Activated effector memory CD4-positive, alpha-beta T cell treated with anti-CD3 and anti-CD28 coated beads, Interleukin-2, amount 50 U/mL, for 16 hours (primary cell): ENCODE data around the gene SPEG.

Experiments used
- DNase-seq: peaks from one replicate; pipeline ENCODE4 v3.0.0-alpha.2; 2020

Gene SPEG

DNA sequence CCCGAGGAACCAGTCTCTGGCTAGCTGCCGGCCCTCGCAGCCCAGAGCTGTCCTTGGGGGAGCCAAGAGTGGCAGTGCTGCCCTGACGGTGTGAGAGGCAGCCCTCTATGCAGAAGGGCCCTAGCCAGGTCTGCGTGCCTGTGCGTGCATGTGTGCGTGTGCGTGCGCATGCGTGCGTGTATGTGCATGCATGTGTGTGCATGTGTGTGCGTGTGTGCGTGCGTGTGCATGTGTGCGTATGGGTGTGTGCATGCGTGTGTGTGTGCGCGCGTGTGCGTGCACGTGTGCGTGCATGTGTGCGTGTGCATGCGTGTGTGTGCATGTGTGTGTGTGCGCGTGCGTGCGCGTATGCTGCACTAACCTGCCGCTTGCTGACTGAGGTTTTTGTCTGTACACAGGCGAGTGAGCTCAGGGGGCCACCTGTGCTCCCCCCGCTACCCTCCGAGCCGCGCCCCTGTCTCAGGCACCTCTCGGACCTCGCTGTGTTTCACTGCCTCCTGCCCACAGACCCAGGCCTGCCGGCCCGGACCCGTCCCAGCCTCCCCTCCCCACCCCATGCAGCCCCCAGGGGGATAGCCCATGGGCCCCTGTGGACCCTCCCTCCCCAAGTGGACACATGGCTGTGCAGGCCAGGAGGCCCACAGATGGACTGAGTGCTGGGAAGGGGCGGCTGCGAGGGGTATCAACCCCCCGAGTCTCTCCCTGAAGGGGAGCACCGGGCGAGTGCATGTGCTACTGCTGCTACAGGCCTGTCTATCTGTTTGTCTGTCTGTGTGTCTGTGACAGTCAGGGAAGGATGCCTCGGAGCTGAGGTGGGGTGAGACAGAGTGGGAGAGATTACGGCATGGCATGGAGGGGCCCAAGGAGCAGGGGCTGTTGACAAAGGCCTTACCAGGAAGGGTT is 31.3 kb downstream of the SPEG start:
- DNase-seq, result no peak

DNA sequence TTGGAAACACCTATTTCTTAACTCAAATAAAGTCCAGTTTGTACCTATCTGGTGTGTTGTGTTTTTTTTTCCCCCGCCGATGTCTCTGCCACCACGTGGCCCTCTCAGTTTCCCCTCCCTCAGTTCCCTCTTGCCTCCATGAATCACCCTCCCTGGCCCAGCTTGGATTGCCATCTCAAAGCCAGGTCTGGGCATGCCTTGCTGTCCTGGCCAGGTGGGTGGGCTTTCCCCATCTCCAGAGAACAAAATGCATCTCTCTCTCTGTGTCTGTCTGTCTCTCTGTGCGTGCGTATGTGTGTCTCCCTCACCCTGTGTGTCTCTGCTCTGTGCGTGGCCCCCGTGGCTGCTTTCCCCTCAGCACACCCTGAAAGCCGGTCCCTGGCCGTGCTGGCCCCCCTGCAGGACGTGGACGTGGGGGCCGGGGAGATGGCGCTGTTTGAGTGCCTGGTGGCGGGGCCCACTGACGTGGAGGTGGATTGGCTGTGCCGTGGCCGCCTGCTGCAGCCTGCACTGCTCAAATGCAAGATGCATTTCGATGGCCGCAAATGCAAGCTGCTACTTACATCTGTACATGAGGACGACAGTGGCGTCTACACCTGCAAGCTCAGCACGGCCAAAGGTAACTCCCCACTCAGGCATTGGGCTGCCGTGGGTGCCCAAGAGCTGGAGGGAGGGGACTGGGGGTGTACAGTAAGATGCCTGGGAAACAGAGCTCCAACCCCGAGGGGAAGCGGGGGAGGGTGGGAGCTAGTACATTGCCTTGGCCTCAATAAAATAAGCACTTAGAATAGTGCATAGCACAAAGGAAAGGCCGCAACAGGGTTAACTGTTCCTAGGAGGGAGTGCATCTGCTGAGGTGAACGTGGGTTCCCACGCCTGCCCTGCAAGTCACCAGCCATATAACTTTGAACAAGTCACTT is 32.4 kb downstream of the SPEG start:
- no peak for DNase-seq

DNA sequence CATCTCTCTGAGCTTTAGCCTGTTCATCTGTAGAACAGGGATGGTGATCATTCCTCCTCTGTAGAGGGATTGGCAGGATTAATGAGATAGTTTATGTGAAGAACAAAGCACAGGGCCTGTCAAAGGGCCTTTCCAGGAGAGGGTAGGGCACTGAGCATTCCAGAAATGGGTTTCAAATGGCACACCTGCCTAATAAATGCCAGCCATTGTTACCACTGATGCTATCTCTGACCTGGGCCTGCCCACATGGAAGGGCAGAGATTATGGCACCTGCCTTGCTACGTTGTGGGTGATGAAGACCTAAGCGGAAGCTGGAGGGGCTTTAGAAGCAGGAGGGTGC is 33.1 kb downstream of the SPEG start:
- no peak for DNase-seq

DNA sequence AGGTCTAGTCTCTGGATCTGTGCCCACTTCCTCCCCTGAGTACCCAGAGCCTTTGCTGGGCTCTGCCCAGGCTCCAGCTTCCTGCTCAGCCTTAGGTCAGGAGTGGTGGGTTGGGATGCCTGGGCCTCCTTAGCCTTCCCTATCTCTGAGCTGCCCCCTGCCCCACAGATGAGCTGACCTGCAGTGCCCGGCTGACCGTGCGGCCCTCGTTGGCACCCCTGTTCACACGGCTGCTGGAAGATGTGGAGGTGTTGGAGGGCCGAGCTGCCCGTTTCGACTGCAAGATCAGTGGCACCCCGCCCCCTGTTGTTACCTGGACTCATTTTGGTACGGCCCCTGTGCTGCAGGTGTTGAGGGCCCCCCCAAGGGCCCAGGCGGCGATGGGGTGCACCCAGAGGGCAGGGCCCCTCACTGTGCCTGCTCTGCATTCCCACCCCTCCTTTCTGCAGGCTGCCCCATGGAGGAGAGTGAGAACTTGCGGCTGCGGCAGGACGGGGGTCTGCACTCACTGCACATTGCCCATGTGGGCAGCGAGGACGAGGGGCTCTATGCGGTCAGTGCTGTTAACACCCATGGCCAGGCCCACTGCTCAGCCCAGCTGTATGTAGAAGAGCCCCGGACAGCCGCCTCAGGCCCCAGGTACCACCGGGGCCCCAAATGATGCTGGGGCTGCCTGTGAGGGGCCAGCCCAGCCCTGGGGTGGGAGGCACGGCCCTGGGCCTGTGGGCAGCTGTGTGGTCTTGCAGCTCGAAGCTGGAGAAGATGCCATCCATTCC is 34.0 kb downstream of the SPEG start:
- DNase-seq, result no peak

DNA sequence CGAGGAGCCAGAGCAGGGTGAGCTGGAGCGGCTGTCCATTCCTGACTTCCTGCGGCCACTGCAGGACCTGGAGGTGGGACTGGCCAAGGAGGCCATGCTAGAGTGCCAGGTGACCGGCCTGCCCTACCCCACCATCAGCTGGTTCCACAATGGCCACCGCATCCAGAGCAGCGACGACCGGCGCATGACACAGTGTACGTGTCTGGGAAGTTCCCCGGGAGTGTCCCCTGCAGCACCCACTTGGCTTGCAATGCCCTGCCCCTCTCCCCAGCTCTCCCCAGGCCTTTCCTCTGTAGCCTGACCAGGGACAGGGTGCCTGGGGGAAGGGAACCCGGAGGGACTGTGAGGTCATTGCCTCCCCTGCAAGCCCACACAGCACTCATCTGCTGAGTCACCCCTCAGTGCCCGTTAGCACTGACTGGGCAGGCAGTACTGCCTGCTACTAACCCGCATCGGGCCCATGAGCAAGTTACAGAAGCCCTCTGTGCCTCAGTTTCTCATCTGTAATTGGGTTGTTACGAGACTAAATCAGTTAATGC is 34.6 kb downstream of the SPEG start:
- DNase-seq, result no peak

DNA sequence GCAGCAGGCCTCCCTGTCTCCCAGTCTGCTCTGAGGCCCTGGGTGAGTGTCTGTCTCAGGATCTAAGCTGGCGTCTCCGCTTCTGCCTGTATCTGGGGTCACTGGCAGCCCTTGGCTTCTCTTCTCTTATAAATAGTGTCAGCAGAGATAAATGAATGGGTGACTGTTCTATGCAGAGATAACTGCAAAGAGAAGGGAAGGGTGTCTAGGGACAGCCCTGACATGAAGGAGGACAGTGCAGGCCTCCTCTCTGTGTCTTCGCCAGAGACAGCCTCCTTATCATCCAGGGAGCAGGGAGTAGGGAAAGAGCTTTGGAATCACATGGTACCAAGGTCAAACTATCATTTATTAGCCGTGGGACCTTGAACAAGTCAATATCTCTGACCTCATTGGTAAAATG is 35.8 kb downstream of the SPEG start:
- DNase-seq, result no peak

DNA sequence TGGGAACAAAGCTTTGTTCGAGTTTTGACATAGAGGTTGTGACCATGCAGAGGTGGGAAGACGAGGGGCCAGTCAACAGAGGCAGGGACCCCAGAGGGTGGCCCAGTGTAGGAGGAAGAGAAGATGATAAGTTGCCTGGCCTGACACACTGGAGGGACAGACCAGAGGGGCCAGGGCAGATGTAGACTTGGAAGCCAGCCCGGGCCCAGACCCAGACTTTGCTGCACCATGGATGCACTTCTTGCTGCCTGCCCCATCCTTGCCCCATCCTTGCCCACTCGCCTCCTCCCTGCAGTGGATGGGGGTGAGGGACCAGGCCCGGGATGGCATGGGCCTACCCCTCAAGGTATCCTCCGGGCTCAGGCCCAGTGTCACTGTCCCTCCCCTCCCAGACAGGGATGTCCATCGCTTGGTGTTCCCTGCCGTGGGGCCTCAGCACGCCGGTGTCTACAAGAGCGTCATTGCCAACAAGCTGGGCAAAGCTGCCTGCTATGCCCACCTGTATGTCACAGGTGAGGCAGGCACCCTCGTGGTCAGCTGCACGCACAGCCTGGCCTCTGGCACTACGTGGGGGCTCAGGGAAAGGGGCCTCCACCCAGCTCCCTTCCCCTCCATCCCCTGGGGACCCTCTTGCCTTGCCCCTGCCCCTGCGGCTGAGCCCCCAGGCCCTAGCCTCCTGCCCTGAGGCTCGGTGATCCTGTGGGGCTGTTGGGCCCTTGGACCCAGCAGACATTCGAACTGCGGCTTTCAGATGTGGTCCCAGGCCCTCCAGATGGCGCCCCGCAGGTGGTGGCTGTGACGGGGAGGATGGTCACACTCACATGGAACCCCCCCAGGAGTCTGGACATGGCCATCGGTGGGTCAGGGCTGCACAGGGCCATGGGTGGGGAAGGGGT is 37.1 kb downstream of the SPEG start:
- DNase-seq, result no peak

DNA sequence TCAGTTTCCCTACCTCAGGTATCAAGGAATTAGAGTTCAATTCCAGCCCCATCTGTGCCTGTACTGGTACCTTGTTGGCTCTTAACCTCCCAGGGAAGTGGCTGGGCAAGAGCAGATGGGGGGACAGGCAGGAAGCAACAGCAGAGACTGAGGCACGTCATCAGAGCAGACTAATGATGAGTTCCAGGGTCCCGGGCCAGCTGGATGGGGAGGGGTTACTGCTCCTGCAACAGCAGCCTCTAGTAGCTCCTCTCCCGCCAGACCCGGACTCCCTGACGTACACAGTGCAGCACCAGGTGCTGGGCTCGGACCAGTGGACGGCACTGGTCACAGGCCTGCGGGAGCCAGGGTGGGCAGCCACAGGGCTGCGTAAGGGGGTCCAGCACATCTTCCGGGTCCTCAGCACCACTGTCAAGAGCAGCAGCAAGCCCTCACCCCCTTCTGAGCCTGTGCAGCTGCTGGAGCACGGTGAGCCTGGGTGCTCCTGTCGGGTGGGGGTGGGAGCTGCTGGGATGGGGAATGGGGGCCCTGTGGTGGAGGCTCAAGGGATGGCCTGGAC is 38.1 kb downstream of the SPEG start:
- no peak for DNase-seq

DNA sequence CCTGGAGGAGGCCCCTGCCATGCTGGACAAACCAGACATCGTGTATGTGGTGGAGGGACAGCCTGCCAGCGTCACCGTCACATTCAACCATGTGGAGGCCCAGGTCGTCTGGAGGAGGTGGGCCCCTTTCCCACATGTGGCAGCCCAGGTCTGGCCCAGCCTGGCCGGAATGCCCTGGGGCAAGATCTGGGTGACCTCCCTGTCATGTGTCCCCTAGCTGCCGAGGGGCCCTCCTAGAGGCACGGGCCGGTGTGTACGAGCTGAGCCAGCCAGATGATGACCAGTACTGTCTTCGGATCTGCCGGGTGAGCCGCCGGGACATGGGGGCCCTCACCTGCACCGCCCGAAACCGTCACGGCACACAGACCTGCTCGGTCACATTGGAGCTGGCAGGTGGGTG is 38.9 kb downstream of the SPEG start:
- DNase-seq, result no peak

DNA sequence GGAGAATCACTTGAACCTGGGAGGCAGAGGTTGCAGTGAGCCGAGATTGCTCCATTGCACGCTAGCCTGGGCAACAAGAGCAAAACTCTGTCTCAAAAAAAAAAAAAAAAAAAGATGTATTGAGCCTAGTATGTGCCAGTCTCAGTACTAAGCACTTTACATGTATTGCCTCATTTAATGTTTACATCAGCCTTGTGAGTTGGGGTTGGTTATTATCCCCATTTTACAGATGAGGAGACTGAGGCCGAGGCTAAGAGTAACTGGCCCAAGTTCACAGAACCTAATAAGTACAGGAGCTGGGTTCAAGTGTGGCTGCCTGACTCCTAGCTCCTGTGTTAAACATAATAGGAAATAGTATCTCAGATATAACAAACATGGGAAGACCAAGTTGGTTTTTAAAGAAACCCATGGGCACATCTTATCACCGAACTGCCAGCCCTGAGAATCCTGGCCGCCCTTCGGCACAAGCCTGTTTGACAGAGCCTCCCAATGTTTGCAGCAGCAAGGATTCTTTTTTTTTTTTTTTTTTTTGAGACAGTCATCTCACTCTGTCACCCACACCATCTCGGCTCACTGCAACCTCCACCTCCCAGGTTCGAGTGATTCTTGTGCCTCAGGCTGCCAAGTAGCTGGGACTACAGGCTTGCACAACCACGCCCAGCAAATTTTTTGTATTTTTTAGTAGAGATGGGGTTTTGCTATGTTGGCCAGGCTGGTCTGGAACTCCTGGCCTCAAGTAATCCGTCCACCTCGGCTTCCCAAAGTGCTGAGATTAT is 39.8 kb downstream of the SPEG start:
- DNase-seq, result no peak

DNA sequence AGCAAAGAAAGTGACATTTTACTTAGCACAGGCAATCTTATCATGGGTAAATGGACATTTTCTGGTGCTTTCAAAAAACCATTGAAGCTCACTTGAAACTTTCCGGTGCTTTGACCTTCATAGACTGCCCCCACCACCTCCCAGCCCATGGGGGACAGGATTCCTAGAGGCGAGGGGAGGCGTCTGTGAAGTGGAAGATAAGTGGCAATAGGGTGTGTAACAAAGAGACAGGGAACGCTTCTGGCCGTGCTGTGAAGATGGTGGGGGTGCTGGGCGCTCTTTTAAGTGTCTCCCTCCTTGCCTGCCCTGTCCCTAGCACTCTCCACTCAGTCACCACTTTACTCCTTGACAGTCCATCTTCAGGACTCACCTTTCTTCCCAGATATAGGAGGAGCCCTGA is 40.6 kb downstream of the SPEG start:
- no peak for DNase-seq

DNA sequence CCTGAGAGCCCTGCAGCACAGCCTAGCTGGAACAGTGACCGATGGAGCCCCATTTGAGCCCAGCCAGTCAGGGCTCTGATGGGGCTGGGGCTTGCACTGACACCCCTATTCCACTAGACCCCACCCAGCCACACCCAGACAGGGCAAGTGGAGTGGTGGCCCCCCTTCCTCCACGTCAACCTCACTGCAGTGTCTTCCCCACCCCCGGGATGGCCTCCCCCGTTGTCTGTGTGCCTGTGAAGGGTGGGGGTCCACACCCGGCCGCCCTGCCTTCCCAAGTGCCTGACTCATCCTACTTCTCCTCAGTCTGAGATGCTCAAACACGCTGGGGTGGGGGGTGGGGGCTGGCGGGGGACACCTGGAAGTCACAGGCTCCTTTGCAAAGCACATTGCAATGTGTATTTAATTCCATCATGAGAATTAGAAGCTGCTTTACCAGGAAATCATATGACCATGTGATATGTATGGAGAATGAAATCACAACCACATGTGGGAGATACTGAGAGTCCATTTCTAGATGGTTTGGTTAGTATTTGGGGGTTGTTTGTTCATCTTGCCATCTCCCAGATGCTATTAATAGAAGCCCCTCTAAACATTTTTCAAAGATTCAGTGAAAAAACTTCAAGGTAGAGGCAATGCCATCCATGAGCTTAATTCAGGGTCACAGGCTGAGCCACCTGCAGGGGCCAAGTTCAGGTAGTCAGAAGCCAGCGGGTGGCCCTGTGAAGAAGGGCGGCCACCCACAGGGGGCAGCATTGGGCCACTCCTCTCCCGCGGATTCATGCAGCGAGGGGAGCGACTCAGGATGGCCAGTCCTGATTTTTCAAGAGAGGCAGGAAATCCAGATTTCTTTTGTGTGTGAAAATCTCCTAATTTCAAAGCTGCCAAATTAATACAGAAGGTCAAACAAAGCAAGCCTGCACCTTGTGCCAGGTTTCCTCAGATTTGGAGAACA is 41.3 kb downstream of the SPEG start:
- peak; percentile 83 for DNase-seq

DNA sequence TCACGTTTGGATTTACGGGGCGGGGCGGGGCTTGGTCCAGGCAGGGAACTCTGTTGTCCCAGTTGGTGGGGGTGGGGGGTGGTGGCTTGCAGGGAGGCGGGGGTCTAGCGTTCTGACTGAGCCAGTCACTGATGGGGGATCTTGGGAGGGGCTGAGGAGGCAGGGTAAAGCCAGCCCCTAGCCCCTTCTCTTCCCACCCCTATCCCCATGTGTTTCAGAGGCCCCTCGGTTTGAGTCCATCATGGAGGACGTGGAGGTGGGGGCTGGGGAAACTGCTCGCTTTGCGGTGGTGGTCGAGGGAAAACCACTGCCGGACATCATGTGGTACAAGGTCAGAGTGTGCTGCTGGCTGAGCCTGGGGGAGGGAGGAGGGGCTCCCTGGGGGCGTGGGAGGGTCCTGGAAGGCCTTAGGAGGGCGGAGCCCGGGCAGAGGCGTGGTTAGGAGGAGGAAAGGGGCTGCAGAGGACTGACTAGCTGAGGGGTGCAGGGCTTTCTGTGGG is 42.1 kb downstream of the SPEG start:
- DNase-seq, result no peak

DNA sequence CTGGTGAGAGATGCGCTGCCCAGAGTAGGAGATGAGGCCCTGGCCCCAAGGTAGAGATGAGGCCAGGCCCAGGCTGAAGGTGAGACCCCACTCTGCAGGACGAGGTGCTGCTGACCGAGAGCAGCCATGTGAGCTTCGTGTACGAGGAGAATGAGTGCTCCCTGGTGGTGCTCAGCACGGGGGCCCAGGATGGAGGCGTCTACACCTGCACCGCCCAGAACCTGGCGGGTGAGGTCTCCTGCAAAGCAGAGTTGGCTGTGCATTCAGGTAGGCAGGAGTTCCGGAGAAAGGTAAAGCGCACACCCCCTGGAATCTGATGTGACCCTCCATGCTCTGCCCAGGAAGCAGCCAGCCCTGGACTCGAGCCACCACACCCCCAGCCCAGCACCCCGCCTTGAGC is 42.5 kb downstream of the SPEG start:
- DNase-seq, result no peak

DNA sequence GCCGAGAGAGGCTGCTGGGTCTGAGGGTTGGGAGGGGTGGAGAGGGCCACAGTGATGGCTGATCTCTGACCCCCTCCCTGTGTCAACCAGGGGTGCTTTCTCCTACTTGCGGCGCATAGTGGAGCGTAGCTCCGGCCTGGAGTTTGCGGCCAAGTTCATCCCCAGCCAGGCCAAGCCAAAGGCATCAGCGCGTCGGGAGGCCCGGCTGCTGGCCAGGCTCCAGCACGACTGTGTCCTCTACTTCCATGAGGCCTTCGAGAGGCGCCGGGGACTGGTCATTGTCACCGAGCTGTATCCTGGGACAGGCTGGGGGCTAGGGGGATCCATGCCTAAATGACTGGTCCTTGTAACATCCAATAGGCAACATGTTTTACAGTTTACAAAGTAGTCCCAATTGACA is 43.2 kb downstream of the SPEG start:
- DNase-seq, result no peak

DNA sequence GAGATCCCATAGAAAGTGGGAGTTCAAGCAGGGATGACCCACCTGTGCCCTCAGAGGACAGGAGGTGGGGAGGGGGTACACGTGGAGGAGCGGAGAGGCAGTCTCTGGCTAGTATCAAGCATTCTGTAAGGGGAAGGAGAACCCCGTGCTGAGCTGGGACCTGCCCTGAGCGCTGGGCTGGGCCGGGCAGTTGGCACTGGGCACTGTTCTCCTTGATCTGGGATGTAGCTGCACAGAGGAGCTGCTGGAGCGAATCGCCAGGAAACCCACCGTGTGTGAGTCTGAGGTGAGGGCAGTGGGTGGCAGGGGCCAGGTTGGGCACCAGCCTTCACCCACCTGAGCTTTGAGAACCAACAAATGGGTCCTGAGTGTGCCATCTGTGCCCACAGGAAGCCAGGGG is 44.3 kb downstream of the SPEG start:
- no peak for DNase-seq

DNA sequence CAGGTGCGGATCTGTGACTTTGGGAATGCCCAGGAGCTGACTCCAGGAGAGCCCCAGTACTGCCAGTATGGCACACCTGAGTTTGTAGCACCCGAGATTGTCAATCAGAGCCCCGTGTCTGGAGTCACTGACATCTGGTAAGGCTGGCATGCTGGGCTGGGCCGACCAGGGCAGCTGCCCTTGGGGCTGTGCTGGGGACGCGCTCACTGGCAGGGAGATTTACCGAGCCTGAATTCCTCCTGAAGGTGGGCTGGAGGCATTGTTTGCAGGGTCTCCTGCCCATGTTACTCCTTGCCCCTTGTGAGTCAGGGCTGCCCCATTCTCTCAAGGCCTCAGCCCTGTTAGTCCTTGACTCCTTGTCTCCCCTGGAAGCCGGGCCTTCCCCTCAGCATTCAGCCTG is 45.4 kb downstream of the SPEG start:
- no peak for DNase-seq

DNA sequence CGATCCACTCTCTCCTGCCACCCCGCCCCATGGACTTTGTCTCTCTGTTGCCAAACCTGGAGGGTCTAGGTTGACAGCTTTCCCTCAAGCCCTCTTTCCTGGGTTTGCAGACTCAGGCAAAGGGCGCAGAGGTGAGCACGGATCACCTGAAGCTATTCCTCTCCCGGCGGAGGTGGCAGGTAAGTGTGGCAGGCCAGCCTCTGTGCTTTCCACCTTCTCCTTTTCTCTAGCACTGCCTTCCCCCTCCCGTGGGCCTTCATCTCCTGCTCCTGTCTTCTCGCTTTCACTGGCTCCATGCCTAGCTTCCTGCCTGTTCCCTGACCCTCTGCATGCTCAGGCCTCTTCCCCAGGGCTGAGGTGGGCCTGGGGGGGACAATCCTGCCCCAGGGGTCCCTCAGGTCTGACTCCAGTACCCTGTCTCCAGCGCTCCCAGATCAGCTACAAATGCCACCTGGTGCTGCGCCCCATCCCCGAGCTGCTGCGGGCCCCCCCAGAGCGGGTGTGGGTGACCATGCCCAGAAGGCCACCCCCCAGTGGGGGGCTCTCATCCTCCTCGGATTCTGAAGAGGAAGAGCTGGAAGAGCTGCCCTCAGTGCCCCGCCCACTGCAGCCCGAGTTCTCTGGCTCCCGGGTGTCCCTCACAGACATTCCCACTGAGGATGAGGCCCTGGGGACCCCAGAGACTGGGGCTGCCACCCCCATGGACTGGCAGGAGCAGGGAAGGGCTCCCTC is 48.2 kb downstream of the SPEG start:
- no peak for DNase-seq
